DND-41 (cell line): ENCODE results near the gene MKNK1.
"Not testable (repeated sequence)": the region's sequence is repeated elsewhere in the genome, so short reads cannot be mapped to it uniquely, and the experiment has no call there.

Experiments used
- ATAC-seq: fragments of 200-7000 bp; cut with Tn5 transposase; 3 replicates; pipeline ENCODE4 v1.9.1; 2021; ENCODE audit warnings: low read depth; ENCODE audit not compliant: insufficient read depth
- DNase-seq: peaks from one replicate; pipeline ENCODE4 v3.0.0-alpha.2; 2020
- H2AFZ ChIP-seq: 2 replicates; pipeline ENCODE4 v1.6.0; 2012; ENCODE audit warnings: low read depth, low read length
- H3K27ac ChIP-seq: 2 replicates; pipeline ENCODE4 v1.5.1; 2012; ENCODE audit warnings: low read length, inconsistent platforms
- H3K27me3 ChIP-seq: fragments of 200-600 bp; sonication (generic); 2 replicates; pipeline ENCODE4 v1.6.0; 2012; ENCODE audit warnings: low read length, mild to moderate bottlenecking, inconsistent platforms; ENCODE audit not compliant: insufficient read depth, poor library complexity
- H3K36me3 ChIP-seq: 2 replicates; pipeline ENCODE4 v1.5.1; 2012; ENCODE audit warnings: low read length, inconsistent platforms; ENCODE audit not compliant: insufficient read depth
- H3K4me1 ChIP-seq: 2 replicates; pipeline ENCODE4 v1.5.1; 2012; ENCODE audit warnings: mild to moderate bottlenecking, low read length; ENCODE audit not compliant: insufficient read depth
- H3K4me2 ChIP-seq: 2 replicates; pipeline ENCODE4 v1.6.0; 2012; ENCODE audit warnings: mild to moderate bottlenecking, moderate library complexity, low read length, inconsistent platforms; ENCODE audit not compliant: insufficient read depth
- H3K4me3 ChIP-seq, 2 experiments: fragments of 200-600 bp in 1 of 2; shearing (Covaris generic) in 1 of 2; 2 replicates each; pipeline ENCODE4 v1.5.1; 2012 to 2016; ENCODE audit warnings: inconsistent platforms in 2 of 2, low read length in 2 of 2, mild to moderate bottlenecking in 2 of 2, low read depth in 1 of 2, moderate library complexity in 1 of 2
- H3K79me2 ChIP-seq: 2 replicates; pipeline ENCODE4 v1.6.0; 2012; ENCODE audit warnings: low read length, inconsistent platforms; ENCODE audit not compliant: insufficient read depth
- H3K9ac ChIP-seq: 2 replicates; pipeline ENCODE4 v1.6.0; 2012; ENCODE audit warnings: low read depth, mild to moderate bottlenecking, inconsistent platforms, low read length, moderate library complexity
- H3K9me3 ChIP-seq: 2 replicates; pipeline ENCODE4 v1.5.1; 2012; ENCODE audit warnings: low read length, moderate library complexity, mild to moderate bottlenecking, inconsistent platforms; ENCODE audit not compliant: insufficient read depth, severe bottlenecking
- H4K20me1 ChIP-seq: 2 replicates; pipeline ENCODE4 v1.6.0; 2012; ENCODE audit warnings: low read length; ENCODE audit not compliant: insufficient read depth
- EZH2 ChIP-seq: IDR thresholded peaks from 3 replicates; pipeline ENCODE4 v1.6.1; 2012; ENCODE audit warnings: borderline replicate concordance, low read depth, mild to moderate bottlenecking, moderate library complexity, low read length, inconsistent platforms; ENCODE audit not compliant: severe bottlenecking
- TF ChIP-seq, protein P1 (sequence below): IDR thresholded peaks from 2 replicates; pipeline ENCODE4 v1.5.1; 2012; ENCODE audit warnings: borderline replicate concordance, low read length, moderate library complexity, mild to moderate bottlenecking; ENCODE audit not compliant: poor library complexity, severe bottlenecking; ENCODE audit errors: extremely low read depth

The MKNK1 gene

DNA sequence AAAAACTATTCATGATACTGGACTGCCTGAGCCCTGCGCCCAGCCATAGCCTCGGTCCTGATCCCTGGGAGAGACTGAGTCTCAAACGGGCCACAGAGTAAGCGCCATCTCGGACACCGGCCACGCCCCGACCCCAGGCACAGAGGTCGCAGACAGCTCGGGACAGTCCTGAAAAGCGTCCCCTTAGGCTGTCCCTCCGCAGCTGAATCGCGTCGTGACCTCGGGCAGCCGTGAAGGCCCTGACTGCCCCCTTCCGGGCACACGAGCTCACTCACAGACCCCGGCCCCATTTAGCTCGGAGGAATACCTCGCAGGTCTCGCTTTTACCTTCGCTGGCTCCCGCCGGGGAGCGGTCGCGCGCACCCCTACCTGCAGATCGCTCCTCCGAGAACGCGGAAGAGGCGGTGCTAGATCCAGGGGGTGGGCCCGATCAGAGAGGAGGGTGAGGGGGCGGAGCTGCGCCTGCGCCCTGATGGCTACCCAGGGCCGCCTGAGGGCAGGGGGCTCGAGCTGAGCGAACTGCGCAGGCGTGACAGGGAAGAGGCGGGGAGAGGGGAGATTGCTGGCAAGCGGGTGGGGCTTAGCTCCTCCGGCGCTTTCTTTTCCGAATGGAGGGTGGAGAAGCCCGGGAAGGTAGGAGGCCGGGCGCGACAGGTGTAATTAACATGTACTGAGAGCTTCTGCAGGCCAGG lies at the start of gene MKNK1:
MKNK1 (minus strand) TSS at position 411 of the 692 bp plus-strand sequence. CDS start 20,941 bp downstream, outside the sequence.
- peak; percentile 98 for DNase-seq
- Histone ChIP-seq H3K4me3 (peak within 1 kb of the TSS; percentile 34 to 82), H3K27me3 (no peaks in the 10 kb centered on the region), H3K9me3 (no peaks in the 10 kb centered on the region), H3K4me1 (peaks cover 28% of the 10 kb centered on the region), H4K20me1 (no peaks in the 10 kb centered on the region), H3K36me3 (0 out of 2 replicates have a peak, but pooled peaks cover 1% of the 10 kb centered on the region), H3K79me2 (peaks cover 4% of the 10 kb centered on the region; the same call in 1 of the 2 replicates), H3K27ac (peak within 1 kb of the TSS; percentile 64), H3K9ac (peak within 1 kb of the TSS; percentile 66), H2AFZ (peak within 1 kb of the TSS; percentile 94), H3K4me2 (peak within 1 kb of the TSS; percentile 88)
- ATAC-seq = peak; percentile 91
- no peak for TF ChIP-seq EZH2
- TF ChIP-seq, protein P1, sequence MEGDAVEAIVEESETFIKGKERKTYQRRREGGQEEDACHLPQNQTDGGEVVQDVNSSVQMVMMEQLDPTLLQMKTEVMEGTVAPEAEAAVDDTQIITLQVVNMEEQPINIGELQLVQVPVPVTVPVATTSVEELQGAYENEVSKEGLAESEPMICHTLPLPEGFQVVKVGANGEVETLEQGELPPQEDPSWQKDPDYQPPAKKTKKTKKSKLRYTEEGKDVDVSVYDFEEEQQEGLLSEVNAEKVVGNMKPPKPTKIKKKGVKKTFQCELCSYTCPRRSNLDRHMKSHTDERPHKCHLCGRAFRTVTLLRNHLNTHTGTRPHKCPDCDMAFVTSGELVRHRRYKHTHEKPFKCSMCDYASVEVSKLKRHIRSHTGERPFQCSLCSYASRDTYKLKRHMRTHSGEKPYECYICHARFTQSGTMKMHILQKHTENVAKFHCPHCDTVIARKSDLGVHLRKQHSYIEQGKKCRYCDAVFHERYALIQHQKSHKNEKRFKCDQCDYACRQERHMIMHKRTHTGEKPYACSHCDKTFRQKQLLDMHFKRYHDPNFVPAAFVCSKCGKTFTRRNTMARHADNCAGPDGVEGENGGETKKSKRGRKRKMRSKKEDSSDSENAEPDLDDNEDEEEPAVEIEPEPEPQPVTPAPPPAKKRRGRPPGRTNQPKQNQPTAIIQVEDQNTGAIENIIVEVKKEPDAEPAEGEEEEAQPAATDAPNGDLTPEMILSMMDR = peak; percentile 38

DNA sequence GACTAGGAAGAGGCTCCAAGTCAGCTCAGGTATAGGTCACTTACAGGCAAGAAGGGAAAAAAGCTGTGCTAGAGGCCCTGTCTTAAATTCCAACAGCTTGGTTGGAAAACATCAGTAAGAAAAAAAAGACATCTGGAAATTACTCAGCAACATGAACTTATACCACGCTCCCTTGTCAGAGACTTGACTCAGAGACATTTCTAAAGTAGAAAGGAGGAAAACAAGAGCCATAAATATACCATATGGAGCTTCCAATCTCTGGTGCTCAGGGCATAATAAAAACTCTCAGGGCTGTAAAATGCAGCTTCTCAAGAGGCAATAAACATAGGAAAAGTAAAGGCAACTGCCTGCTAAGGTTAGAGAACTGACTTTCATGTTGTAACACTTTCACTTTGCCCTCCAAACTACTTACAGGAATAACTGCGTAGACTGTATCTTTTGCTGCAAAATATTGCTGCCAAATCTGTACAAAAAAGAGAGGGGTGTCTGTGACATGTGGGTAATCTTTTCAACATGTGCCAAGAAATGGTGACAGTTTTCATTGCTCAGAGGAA lies 49.4 kb upstream of the MKNK1 start:
- H3K4me3 ChIP-seq = no peak overlapping the region
- no peaks in the 10 kb centered on the region for H3K79me2 ChIP-seq
- TF ChIP-seq, protein P1 = no peak
- no peaks in the 10 kb centered on the region for H4K20me1 ChIP-seq
- H3K36me3 ChIP-seq = peaks cover 31% of the 10 kb centered on the region
- H3K9ac ChIP-seq = no peak overlapping the region
- H3K4me1 ChIP-seq = no peaks in the 10 kb centered on the region
- DNase-seq (no peak), ATAC-seq (no peak)
- no peaks in the 10 kb centered on the region for H3K27me3 ChIP-seq
- H3K4me2 ChIP-seq = no peak overlapping the region
- no peak overlapping the region for H2AFZ ChIP-seq
- peaks cover 9% of the 10 kb centered on the region for H3K9me3 ChIP-seq
- H3K27ac ChIP-seq = no peak overlapping the region

DNA sequence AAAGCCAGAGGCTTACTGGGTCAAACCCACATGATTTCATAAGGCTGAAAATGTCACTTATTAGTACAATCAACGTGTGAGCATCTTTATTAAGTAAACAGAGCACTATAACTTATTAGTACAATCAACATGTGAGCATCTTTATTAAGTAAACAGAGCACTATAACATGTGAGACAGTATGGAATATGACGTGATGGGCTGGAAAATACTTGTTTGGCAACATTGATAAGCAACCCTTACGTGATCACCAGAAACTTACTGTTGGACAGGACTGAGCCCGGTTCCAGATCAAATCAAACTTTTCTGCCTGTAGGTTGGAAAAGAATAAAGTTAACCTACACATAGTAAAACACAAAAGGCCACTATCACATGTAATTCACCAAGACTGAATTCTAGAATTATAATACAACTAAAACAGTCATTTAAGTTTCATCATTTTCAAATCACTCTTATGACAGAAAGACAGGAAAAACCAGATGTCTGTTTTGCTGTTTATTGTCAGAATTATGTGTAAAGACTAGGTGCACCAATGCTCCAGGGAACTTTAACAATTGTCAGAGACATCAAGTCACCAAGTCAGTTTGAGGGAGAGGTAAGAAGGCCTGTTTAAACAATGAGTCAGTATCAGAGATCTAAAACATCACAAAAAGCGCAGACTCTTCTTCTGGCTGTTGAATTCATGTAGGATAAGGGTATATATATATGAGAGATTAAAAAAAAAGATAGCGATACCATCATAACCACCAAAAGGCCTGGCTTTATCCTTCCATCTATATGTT lies 48.4 kb upstream of the MKNK1 start:
- Histone ChIP-seq H2AFZ (no peak overlapping the region), H3K27me3 (no peaks in the 10 kb centered on the region), H3K9me3 (peaks cover 9% of the 10 kb centered on the region), H3K9ac (no peak overlapping the region), H3K4me1 (no peaks in the 10 kb centered on the region), H3K27ac (no peak overlapping the region), H3K79me2 (no peaks in the 10 kb centered on the region), H3K4me3 (no peak overlapping the region), H3K4me2 (no peak overlapping the region), H3K36me3 (peaks cover 29% of the 10 kb centered on the region), H4K20me1 (no peaks in the 10 kb centered on the region)
- no peak for TF ChIP-seq EZH2
- TF ChIP-seq, protein P1 = no peak
- DNase-seq (no peak), ATAC-seq (no peak)

DNA sequence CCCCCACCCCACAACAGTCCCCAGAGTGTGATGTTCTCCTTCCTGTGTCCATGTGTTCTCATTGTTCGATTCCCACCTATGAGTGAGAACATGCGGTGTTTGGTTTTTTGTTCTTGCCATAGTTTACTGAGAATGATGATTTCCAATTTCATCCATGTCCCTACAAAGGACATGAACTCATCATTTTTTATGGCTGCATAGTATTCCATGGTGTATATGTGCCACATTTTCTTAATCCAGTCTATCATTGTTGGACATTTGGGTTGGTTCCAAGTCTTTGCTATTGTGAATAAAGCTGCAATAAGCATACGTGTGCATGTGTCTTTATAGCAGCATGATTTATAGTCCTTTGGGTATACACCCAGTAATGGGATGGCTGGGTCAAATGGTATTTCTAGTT lies 47.1 kb upstream of the MKNK1 start:
- DNase-seq, H2AFZ ChIP-seq, H3K9ac ChIP-seq, H3K27me3 ChIP-seq, H3K9me3 ChIP-seq, H3K4me1 ChIP-seq, ATAC-seq, H3K4me3 ChIP-seq, H4K20me1 ChIP-seq, H3K27ac ChIP-seq, H3K79me2 ChIP-seq, H3K4me2 ChIP-seq: not testable (repeated sequence)
- H3K36me3 ChIP-seq = peaks cover 24% of the 10 kb centered on the region
